Hematopoietic multipotent progenitor cell treated with erythropoietin and hydrocortisone succinate and interleukin-3 and kit ligand, for 8 days (in vitro differentiated cells): ENCODE results near the gene NBEAL2.

Experiments used
- DNase-seq: peaks from one replicate; pipeline ENCODE4 v3.0.0-alpha.2; 2015

NBEAL2 gene

DNA sequence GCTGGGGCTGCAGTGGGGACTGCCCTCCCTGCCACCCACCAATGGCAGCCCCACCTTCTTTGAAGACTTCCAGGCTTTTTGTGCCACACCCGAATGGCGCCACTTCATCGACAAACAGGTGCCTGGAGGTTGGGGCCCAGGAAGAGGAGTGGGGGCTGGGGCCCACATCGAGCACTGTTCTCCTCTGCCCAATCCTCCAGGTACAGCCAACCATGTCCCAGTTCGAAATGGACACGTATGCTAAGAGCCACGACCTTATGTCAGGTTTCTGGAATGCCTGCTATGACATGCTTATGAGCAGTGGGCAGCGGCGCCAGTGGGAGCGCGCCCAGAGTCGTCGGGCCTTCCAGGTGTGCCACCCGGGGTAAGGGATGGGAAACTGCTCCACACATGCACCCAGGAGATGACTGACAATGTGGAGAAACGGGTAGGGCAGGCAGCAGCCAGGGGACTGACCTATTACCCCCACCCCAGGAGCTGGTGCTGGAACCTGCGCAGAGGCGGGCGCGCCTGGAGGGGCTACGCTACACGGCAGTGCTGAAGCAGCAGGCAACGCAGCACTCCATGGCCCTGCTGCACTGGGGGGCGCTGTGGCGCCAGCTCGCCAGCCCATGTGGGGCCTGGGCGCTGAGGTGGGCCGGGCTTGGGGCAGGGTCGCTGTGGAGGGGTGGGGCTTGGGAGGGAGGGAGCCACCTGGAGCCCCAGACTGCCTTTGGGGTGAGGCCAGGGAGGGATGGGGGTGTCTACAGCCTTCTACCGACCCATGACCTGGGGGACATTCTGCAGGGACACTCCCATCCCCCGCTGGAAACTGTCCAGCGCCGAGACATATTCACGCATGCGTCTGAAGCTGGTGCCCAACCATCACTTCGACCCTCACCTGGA, 22.9 kb downstream of the NBEAL2 start:
- DNase-seq, result no peak

DNA sequence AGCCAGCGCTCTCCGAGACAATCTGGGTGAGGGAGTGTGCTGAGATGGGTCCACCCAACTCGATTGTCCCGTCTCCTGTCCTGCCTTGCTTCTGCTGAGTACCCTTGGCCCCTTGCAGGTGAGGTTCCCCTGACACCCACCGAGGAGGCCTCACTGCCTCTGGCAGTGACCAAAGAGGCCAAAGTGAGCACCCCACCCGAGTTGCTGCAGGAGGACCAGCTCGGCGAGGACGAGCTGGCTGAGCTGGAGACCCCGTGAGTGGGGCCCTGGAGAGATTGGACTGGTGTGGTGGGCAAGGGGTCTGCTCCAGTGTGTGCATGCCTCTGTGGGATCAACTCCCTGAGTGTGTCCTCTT, 23.6 kb downstream of the NBEAL2 start:
- DNase-seq, result no peak

DNA sequence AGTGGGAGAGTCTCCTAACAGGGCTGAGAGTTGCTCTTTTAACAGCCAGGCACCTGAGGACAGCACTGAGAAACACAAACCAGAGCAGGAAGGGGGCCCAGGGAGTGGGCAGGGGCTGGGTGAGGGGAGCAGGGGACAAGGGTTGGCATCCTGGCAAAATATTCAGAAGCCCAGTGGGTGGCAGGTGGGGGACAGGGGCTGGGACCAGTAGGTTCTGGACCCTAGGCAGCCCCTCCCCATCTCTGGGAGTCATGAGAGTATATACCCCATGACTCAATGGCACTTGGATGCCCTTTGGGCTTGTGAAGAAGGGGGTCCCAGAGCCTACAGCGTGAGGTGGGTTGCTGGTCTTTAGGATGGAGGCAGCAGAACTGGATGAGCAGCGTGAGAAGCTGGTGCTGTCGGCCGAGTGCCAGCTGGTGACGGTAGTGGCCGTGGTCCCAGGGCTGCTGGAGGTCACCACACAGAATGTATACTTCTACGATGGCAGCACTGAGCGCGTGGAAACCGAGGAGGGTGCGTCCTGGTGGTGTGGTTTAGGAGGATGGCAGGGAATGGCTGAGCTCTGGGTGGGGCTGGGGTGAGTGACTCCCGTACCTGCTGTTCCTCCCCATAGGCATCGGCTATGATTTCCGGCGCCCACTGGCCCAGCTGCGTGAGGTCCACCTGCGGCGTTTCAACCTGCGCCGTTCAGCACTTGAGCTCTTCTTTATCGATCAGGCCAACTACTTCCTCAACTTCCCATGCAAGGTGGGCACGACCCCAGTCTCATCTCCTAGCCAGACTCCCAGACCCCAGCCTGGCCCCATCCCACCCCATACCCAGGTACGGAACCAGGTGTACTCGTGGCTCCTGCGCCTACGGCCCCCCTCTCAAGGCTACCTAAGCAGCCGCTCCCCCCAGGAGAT, 24.2 kb downstream of the NBEAL2 start:
- DNase-seq, result no peak

DNA sequence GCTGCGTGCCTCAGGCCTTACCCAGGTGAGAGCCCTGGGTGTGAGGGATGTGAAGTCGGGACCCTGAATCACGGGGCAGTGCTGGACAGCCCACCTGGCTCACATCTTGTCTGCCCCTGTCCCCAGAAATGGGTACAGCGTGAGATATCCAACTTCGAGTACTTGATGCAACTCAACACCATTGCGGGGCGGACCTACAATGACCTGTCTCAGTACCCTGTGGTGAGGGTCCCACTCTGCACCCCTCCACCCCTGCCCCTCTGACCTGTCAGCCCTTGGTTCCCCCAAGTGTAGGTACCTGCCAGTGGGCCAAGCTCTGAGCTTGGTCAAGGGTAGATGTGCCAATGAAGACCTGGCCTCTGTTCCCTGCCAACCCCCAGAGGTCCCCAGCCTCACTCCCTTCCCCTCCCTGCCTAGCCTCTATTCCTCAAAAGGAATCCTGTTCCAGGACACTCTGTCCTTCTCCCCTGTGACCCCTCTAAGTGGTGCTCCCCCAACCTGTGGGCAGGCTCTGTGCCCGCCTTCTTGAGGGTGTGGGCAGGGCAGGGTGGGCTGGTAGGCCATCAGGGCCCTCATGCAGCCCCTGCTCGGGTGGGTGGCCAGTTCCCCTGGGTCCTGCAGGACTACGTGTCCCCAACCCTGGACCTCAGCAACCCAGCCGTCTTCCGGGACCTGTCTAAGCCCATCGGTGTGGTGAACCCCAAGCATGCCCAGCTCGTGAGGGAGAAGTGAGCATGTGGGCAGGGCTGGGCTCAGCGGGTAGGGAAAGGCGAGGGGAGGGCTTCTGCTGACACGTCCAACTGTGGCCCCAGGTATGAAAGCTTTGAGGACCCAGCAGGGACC, 25.1 kb downstream of the NBEAL2 start:
- DNase-seq, result no peak

DNA sequence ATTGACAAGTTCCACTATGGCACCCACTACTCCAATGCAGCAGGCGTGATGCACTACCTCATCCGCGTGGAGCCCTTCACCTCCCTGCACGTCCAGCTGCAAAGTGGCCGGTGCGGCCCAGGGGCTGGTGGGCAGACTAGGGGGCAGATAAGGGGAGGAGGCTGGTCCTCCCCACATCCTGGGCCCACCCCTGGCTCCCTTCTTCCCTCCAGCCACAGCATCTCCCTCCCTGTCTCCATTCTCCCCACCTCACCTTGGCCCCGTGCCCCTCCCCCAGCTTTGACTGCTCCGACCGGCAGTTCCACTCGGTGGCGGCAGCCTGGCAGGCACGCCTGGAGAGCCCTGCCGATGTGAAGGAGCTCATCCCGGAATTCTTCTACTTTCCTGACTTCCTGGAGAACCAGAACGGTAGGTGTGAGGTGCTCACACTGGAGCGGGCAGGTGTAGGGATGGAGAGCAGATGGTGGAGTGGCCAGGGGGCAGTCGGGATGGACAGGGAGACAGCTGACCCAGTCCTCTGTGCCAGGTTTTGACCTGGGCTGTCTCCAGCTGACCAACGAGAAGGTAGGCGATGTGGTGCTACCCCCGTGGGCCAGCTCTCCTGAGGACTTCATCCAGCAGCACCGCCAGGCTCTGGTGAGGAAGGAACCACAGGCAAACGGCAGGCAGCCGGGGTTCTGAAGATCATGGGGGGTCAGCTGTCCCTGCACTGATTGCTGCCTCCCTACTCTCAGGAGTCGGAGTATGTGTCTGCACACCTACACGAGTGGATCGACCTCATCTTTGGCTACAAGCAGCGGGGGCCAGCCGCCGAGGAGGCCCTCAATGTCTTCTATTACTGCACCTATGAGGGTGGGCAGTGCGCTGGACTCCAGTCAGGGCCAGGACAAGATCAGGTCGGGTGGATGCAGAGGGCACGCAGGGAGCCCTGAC, 26.0 kb downstream of the NBEAL2 start:
- no peak for DNase-seq

DNA sequence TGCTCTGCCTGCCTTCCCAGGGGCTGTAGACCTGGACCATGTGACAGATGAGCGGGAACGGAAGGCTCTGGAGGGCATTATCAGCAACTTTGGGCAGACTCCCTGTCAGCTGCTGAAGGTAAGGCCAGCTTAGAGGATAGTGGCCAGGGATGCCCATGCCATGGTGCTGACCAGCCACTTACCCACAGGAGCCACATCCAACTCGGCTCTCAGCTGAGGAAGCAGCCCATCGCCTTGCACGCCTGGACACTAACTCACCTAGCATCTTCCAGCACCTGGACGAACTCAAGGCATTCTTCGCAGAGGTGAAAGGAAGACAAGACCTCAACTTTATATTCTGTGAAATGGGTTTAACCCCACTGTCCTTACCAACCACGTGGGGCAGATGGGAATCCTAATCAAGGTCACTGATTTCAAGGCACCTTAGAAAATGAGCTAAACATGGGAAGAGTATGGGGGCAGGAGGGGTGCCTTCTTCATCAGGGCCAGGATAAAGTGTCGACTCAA, 26.7 kb downstream of the NBEAL2 start:
- no peak for DNase-seq

DNA sequence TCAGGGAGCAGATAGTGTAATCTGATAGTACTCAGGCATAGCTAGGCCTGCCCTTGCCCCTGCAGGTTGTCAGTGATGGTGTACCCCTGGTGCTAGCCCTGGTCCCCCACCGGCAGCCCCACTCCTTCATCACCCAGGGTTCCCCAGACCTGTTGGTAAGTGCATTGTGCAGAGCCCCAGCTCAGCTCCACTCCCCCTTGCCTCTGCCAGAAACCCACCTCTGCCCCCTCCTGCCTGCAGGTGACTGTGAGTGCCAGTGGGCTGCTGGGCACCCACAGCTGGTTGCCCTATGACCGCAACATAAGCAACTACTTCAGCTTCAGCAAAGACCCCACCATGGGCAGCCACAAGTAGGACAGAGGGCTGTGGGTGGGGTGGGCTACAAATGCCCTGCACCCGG, 27.5 kb downstream of the NBEAL2 start:
- DNase-seq, result no peak

DNA sequence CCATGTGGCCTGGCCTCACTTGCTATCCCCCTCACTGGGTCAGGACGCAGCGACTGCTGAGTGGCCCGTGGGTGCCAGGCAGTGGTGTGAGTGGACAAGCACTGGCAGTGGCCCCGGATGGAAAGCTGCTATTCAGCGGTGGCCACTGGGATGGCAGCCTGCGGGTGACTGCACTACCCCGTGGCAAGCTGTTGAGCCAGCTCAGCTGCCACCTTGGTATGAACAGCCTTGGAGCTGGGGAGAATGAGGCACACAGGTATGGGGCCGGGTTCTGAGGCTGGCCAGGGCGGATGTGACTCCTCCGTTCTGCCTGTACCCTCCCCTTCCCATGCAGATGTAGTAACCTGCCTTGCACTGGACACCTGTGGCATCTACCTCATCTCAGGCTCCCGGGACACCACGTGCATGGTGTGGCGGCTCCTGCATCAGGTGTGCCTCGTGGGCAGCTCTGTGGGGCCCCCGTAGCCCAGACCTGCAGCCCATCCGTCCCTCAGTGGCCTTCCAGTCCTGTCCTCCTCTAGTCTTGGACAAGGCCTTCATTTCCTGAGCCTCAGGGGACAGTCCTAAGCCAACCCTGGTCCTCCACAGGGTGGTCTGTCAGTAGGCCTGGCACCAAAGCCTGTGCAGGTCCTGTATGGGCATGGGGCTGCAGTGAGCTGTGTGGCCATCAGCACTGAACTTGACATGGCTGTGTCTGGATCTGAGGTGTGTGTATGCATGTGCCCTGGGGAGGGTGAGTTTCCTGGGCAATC, 28.2 kb downstream of the NBEAL2 start:
- DNase-seq, result no peak

DNA sequence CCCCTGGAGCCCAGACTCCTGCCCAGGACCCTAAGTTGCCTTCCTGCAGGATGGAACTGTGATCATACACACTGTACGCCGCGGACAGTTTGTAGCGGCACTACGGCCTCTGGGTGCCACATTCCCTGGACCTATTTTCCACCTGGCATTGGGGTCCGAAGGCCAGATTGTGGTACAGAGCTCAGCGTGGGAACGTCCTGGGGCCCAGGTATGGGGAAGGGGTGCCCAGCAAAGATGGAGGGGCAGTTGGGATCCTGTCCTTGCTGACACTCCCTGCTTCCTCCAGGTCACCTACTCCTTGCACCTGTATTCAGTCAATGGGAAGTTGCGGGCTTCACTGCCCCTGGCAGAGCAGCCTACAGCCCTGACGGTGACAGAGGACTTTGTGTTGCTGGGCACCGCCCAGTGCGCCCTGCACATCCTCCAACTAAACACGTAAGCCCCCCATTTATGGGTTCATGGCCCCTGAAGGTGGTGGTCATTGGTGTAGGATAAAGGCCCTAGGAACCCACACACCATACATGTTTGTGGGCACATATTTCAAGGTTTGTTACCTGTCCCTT, 28.8 kb downstream of the NBEAL2 start:
- DNase-seq, result no peak

DNA sequence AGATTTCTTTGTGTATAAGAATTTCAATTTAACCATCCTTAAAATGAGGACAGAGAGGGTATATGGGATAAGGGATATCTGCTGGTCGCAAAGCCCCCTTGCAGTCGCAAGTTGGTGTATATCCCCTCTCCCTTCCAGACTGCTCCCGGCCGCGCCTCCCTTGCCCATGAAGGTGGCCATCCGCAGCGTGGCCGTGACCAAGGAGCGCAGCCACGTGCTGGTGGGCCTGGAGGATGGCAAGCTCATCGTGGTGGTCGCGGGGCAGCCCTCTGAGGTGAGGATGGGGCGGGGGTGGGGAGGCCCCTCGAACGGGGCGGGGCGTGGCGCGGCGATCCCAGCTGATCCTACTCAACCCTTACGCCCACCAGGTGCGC, 29.4 kb downstream of the NBEAL2 start:
- no peak for DNase-seq

DNA sequence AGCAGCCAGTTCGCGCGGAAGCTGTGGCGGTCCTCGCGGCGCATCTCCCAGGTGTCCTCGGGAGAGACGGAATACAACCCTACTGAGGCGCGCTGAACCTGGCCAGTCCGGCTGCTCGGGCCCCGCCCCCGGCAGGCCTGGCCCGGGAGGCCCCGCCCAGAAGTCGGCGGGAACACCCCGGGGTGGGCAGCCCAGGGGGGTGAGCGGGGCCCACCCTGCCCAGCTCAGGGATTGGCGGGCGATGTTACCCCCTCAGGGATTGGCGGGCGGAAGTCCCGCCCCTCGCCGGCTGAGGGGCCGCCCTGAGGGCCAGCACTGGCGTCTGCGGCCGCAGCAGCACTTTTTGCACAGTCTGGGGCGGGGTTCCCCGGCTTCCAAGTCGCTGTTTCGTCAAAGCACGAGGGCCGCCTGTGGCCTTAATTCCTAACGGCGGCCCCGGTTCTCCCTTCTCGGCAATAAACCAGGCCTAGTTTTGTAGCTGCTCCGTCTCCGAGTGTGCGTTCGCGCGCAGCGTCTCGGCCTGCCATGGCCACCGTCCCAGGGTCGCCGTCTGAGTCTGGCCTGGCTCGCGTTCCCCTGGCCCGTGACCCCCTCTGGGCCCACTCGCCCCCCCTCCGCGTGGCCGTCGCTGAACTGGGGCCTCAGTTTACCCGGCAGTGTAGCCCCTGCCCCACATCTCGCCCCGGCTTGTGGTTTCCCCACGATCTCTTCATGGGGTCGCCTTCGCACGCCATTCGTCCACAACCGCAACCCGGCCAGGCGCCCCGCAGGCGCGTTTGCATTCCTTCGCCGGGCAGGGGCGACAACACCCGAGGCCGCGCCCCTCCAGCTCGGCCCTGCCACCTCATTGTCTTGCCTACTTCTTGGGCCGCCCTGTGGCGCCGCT, 30.0 kb downstream of the NBEAL2 start:
- peak; percentile 94 for DNase-seq

DNA sequence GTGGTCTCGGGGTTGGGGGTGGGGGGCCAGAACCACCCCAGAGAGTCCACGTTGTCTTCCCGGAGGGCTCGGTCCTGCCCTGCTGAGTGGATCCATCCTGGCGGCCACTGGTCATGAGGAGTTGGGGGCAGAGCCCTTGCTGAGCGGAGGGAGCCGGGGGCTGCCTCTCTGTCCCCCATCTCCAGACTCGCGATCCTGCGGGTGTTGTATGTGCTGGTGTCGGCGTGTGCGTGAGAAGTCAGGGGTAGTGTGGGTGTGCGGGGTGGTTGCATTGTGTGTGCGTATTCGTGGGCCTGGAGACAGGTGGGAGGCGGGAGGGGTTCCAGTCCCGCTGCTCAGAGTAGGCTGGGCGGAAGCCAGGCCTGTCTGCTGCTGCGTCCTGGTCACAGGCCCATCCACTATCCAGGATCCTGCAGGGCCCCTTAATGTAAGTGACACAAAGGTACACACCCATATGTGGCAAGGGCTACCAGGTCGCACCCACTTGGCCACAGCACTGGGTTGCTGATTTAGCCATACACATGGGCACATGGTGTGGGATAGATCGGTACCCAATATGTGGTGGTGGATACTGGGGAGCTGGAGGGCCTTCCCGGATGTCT, 30.7 kb downstream of the NBEAL2 start:
- no peak for DNase-seq

DNA sequence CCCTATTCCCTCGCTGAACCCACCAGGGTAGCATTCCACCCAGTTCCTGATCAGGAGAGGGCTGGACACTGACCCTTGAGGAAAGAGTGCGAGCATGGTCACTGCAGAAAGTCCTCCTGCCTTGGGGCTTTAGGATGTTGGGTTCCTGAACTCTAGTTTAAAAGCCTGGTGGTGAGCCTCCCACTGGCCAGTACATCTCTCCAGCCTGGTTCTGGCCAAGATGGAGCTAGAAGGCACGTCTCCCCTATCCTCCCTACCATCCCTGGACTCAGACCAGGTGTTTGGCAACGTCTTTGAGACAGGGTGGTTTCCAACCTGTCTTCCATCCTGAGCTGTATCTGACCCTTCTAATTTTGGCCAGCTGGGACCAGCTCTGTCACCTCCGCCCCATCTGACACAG, 31.4 kb downstream of the NBEAL2 start:
- DNase-seq, result no peak

DNA sequence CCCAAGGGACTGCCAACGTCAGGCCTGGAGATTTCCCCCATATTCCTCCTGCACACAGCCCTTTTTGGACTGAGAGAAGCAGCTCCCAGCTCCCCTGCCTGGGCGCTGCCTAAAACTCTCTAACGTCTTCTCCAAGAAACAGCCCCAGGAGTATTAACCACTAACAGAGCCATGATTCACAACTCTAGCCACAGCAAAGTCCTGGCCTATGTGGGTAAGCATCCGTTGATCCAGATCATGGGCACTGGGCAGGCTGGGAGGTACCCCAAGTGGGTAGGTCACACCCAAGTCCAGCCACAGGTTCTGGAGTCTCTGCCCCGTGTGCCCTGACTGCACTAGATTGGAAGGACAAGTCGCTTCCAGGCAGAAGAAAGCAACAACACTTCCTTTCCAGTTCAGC, 31.9 kb downstream of the NBEAL2 start:
- no peak for DNase-seq

DNA sequence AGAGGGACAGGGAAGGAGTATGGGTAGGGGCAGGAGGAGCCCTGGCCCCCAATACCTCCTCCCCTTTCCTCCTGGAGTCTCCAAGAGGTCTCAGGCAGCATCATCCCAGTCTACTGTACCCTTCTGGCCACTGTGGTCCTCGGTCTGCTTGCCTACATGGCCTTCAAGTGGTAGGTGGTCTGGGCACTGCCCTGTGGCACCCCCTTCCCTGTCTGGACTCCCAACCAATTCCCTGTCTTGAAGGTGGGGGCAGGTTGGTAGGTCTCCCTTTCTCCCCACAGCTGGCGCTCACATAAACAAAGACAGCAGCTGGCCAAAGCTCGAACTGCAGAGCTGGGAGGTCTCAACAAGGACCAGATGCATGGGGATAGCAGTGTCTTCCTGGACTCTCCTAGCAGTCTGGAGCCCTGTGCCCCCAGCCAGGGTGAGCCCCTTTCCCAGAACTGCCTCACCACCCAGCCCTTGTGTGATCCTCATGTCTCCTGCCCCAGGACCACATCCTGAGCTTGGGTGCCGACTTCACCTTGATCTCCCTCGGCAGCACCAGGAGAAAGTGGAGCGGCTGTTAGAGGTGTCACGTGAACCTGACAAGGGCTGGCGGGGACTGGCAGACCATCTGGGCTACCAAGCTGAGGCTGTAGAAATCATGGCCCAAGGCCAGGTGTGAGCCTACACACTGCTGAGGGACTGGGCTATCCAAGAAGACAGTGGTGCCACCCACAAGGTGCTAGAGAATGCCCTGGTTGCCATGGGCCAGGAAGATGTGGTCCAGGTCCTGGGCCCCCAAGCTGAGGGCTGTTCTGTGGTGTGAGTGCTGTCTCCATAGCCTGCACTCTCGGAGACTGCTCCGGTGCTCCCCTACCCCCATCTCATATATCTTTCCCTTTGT, 33.1 kb downstream of the NBEAL2 start:
- DNase-seq, result no peak

DNA sequence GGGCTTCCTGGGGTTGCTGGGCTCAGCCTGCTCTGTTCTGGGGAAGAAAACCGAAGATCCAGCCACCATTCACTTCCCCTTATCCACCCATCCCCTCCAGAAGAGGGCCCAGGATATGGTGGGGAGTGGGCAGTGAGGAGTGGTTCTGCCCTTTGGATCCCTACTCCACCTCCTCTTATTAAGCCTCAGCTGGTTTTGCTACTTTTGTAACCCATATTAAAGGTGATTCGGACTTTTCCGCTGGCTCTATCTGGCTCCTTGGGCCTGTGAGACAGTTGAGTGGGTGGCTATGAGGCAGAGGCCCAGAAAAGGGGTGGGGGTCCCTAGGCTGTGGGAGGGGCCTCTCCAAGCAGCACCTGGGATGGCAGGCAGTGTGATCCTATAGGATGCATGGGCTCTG, 33.8 kb downstream of the NBEAL2 start:
- no peak for DNase-seq

DNA sequence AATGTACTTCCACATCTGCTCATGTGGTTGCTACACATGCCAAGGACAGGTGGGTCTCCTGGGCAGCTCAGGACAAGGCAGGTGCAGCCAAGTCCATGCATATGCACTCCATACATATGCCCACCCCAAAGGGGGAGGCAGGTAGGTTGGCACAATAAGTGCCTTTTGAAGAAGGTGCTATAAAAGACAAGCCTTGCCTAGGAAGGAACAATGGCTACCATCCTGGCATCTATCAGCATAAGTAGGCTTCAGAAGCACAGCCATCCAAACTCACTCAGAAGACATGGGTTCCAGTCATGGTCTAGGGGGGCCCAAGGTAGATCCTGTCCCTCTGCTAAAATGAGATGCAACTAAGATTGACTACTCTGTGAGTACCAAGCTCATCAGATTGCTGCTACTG, 34.6 kb downstream of the NBEAL2 start:
- no peak for DNase-seq

DNA sequence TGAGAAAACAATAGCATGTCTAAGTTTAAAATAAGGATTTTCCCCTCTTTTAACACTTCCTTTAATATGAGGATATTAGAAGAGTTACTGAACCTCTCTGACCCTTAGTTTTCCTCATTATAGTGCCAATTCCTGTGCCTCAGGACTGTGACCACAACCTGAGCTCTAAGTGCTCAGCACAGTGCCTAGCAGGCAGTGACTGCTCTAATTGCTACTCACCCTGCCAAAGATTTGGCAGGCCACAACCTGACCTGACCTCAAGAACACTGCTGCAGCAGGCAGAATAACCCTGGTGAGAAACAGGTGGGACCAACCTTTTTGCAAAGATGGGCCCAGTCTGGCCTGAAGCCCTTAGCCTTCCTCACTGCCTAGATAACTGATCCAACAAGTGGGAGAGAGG, 35.7 kb downstream of the NBEAL2 start:
- DNase-seq, result no peak
